Cardiac fibroblast (primary cell): ENCODE results near the gene C4orf54.
A peak's percentile ranks its signal among the peaks of the same experiment; 100 is the strongest.

ENCODE experiments used
- DNase-seq, 2 donors: peaks; one replicate each; pipeline versions ENCODE4 v3.0.0 to v3.0.0-alpha.2; 2010; ENCODE audit warnings: low read depth in 2 of 2
- H3K4me3 ChIP-seq, 2 donors: replicated peaks in 1 of 2; 1 replicate in 1 of 2; 2 replicates in 1 of 2; pipeline ENCODE4 v1.5.1; 2011; ENCODE audit warnings: low read depth in 2 of 2, low read length in 2 of 2, mild to moderate bottlenecking in 2 of 2, moderate library complexity in 1 of 2
- TF ChIP-seq, protein P1 (sequence below): IDR thresholded peaks from one replicate; pipeline ENCODE4 v1.5.1; 2011; ENCODE audit warnings: low read depth, mild to moderate bottlenecking, low read length, inconsistent platforms

C4orf54 gene

GRCh38 chr4:99668472-99668871 lies 10.8 kb upstream of the C4orf54 start:
- no peak overlapping the region for H3K4me3 ChIP-seq
- TF ChIP-seq, protein P1, sequence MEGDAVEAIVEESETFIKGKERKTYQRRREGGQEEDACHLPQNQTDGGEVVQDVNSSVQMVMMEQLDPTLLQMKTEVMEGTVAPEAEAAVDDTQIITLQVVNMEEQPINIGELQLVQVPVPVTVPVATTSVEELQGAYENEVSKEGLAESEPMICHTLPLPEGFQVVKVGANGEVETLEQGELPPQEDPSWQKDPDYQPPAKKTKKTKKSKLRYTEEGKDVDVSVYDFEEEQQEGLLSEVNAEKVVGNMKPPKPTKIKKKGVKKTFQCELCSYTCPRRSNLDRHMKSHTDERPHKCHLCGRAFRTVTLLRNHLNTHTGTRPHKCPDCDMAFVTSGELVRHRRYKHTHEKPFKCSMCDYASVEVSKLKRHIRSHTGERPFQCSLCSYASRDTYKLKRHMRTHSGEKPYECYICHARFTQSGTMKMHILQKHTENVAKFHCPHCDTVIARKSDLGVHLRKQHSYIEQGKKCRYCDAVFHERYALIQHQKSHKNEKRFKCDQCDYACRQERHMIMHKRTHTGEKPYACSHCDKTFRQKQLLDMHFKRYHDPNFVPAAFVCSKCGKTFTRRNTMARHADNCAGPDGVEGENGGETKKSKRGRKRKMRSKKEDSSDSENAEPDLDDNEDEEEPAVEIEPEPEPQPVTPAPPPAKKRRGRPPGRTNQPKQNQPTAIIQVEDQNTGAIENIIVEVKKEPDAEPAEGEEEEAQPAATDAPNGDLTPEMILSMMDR, result no peak

DNA sequence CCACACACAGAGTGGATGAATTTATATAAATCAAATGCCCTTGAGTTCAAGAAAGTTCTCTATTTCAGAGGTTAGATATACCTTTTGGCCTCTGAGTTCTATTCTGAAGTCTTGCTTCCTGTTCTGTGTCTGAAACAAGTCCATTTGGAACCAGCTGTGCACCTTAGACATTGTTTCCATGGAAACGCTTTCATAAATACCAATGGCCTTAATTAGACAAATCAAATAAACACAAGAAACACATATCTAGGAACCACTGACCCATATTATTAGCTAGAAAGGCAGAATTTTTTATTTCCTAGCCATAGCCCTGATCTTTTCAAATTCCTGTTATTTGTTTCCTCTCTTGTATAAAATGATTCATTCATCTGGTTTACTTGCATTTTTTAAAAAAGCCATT lies 8.4 kb upstream of the C4orf54 start:
- H3K4me3 ChIP-seq, result no peak overlapping the region
- no peak for DNase-seq
- TF ChIP-seq, protein P1, result no peak

More at GRCh38 chr4:99668472-99668871, 10.8 kb upstream of the C4orf54 start:
- no peak for DNase-seq

DNA sequence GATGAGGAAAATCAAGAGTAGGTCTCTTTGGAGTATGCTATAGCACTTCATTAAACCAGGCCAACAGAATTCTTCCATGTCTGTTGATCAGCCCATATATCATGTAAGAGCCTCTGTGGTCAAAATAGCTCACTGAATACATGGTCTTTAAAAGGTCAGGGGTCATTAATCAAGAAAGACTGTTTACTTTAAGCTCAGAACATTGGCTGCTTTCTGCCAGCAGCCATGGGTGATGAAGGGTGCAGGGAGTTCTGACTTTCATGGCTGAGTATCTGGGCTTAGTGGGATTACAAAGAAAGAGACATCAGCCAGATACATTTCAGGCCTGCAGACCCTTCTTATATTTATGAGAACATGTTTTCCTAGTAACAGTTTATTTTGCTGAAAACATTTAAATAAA lies 7.1 kb upstream of the C4orf54 start:
- H3K4me3 ChIP-seq, result no peak overlapping the region
- no peak for DNase-seq
- TF ChIP-seq, protein P1, result no peak

- TF ChIP-seq, protein P1, result no peak
- H3K4me3 ChIP-seq, result no peak overlapping the region
- DNase-seq, result no peak
Observed at GRCh38 chr4:99661907-99662306, 4.3 kb upstream of the C4orf54 start.

- DNase-seq, result no peak
- TF ChIP-seq, protein P1, result no peak
- no peak overlapping the region for H3K4me3 ChIP-seq
Observed at GRCh38 chr4:99658666-99659065, 1.0 kb upstream of the C4orf54 start.

DNA sequence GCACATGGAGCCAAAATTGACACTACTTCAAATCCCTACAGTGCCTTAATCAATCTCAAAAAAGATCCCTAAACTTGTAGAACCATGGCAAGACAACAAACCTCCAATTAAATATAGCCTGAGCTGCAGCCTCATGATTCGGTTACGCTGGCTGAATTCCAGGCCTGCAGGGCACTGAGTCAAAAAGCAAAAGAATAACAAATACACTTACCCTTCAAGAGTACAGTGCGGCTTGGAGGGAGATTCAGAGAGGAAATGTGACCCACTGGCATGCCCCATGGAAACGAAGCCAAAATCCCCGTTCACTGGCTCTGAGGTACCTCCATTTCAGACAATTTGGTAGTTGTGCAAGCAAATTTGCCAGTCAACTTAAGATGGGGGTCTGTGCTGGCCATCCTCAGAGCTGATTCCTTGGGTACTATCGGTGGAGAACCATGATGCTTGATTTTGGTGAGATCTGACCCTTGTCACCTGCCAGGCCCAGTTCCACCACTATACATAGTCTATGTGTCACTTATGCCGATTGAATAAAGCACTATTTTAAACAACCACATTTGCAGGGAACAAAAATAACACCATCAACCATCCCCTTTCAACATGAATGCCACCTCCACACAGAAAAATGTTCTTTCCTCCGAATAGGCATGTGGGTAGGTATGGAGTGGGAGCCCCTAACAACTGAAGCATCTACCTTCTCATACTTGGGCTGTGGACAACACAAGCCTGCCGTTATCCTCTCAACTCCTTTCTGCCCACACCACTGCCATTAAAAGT lies 2.1 kb downstream of the C4orf54 start:
- DNase-seq, result peak; percentile 23 to 27
- TF ChIP-seq, protein P1, result no peak
- H3K4me3 ChIP-seq, result no peak overlapping the region
